ENCODE results near the gene MGAT5B. TPM values are rescaled to one million over a fixed set of nuclear protein-coding genes. Genes with fewer than 3 reads are reported as not detected.

MGAT5B gene
- total and polyA plus RNA-seq, 2 of the 13 experiments (the other 11 are each of a cell fraction or from before 2014, with no cell fraction given) = 0.07 to 0.13 TPM

DNA sequence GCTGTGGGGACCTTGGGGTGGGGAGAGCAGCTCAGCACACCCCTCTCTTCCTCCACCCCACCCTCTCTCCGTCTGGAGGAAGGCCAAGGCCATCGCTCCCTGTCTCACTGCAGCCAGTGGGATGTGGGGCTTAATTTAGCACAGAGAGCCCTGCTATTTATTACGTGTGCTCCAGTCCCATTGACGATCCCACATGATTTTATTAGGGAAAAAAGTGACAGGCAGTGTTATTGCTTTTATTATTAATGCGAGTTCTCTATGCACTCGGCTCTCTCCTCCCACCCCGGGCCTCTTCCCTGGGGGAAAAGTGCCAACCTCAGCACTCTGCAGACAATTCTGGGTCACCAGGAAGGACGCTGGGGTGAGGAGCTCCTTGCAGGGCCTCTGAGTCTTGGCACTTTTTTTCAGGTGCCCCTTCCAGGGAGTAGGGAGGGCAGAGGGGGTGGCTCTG is 57.3 kb downstream of the MGAT5B start:
- Histone ChIP-seq H2AFZ (ENCODE audit: low read length) (no peak overlapping the region), H3K27ac (ENCODE audit: extremely low read length, insufficient read depth, low read length) (no peak overlapping the region), H3K27me3 (ENCODE audit: control insufficient read depth in 1 of 2, insufficient read depth in 2 of 2, low read length in 2 of 2) (peaks cover 8 to 75% of the 10 kb centered on the region in 2 experiments), H3K36me3 (replicated peaks in 1 of 2; ENCODE audit: control insufficient read depth in 1 of 2, insufficient read depth in 2 of 2, low read length in 2 of 2) (no peaks in the 10 kb centered on the region), H3K9me3 (ENCODE audit: low read length) (no peaks in the 10 kb centered on the region), H3K4me3 (replicated peaks in 1 of 3; ENCODE audit: insufficient read depth in 1 of 3, low read depth in 2 of 3, low read length in 3 of 3) (no peak overlapping the region), H3K9ac (ENCODE audit: insufficient read depth, low read depth, low read length) (no peak overlapping the region), H4K20me1 (ENCODE audit: insufficient read depth, low read length) (peaks cover 2% of the 10 kb centered on the region), H3K4me2 (ENCODE audit: low read depth, low read length) (no peak overlapping the region), H3K4me1 (ENCODE audit: insufficient read depth, low read length) (no peaks in the 10 kb centered on the region), H3K79me2 (ENCODE audit: insufficient read depth, low read length) (no peaks in the 10 kb centered on the region)
- no peak for FAIRE-seq
- in situ Hi-C loops (cut with HindIII; ENCODE audit: extremely low pct_ligation_motif_present, low pct_unique_long_range_greater_than_20kb) = no loop called here
- TF ChIP-seq MAFF (IDR thresholded peaks at IDR 0.05; ENCODE audit: low read depth, low read length) (peak; percentile 41; the same call in 1 of the 2 replicates), NR2C2 (CRISPR knock-in tag; IDR thresholded peaks at IDR 0.05; ENCODE audit: borderline replicate concordance) (no peak), NBN (conservative IDR thresholded peaks at IDR 0.05) (no peak), SIX4 (CRISPR knock-in tag; IDR thresholded peaks at IDR 0.05) (no peak), MAFK (conservative IDR thresholded peaks at IDR 0.05 in 1 of 2, IDR thresholded peaks at IDR 0.05 in 1 of 2; ENCODE audit: low read length in 2 of 2) (peak; percentile 21 to 73; a peak in 2 of 4 replicates), ZFP82 (CRISPR knock-in tag; IDR thresholded peaks at IDR 0.05; ENCODE audit: borderline replicate concordance) (no peak), ZNF33A (CRISPR knock-in tag; IDR thresholded peaks at IDR 0.05; ENCODE audit: borderline replicate concordance) (no peak), SNRNP70 (IDR thresholded peaks at IDR 0.05; ENCODE audit: low read depth, low read length) (no peak), KLF15 (CRISPR knock-in tag; IDR thresholded peaks at IDR 0.05; ENCODE audit: borderline replicate concordance) (no peak)
- TF ChIP-seq, protein P1, sequence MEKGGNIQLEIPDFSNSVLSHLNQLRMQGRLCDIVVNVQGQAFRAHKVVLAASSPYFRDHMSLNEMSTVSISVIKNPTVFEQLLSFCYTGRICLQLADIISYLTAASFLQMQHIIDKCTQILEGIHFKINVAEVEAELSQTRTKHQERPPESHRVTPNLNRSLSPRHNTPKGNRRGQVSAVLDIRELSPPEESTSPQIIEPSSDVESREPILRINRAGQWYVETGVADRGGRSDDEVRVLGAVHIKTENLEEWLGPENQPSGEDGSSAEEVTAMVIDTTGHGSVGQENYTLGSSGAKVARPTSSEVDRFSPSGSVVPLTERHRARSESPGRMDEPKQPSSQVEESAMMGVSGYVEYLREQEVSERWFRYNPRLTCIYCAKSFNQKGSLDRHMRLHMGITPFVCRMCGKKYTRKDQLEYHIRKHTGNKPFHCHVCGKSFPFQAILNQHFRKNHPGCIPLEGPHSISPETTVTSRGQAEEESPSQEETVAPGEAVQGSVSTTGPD (CRISPR knock-in tag; IDR thresholded peaks at IDR 0.05) = no peak
- 26% methylated on average over 8 of the region's 8 CpGs for WGBS (ENCODE audit: low lambda C conversion rate)
- POLR2A ChIA-PET = no interaction called here
- intact Hi-C loops (cut with micrococcal nuclease; ENCODE audit: unreplicated experiment) = no loop called here
- no TSS peak for BruUV-seq (replicated peaks)
- CTCF ChIA-PET (ENCODE audit: low intra/inter-chr PET ratio, low total read pairs) = no interaction called here
- no peak for DNase-seq (ENCODE audit: low spot score)
- ATAC-seq = no peak

Data from HepG2 (cell line).